Measurements from ENCODE around the gene MAPRE3.

MAPRE3 gene

DNA sequence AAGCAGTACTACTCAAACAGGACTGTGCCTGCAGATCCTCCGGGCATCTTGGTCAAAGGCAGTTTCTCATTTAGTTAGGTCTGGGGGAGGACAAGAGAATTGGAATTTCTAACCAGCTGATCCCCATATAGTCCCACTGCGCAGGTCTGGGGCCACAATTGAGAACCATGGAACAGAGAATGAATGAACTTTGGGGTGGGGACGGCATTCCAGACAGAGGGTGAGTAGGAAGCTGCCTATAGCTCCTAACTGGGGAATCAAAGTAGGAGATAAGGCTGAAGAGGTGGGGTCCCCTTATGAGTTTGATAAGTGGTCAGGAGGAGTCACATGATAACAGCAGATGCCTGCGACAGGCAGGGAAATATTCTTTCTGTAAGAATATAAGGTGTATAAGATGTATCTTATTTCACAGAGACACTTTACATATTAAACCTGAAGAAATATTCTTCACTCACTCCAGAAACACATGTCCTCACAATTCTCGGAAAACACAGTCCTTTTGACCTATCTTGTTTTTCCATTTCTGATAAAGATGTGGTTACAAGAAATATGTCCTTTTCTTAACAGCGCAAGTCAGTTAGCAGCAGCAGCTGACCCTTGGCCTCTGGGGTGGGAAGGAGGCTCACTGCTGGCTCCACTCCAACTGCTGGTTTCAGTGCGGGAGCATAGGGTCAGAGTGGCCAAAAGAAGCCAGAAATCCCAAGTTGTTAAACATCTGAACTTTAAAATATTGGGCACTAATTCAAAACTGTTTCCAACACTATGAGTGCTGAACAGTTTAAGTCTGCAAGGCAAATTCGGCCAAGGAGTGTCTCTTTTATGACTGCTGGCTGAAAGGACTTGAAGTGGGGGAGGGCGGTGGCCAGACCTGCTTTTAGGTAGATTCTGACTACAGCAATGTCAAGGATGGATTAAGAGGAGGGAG is 49.8 kb downstream of the MAPRE3 start:
- H3K4me1 Mint-ChIP-seq = peaks cover 45% of the 10 kb centered on the region
- no peak overlapping the region for H3K4me3 Mint-ChIP-seq
- peak overlapping the region; percentile 56 for H3K27ac Mint-ChIP-seq
- H3K9me3 Mint-ChIP-seq = no peaks in the 10 kb centered on the region
- peaks cover 9% of the 10 kb centered on the region for H3K36me3 Mint-ChIP-seq (ENCODE audit: low read depth)
- DNase-seq = peak; percentile 26
- H3K27me3 Mint-ChIP-seq (ENCODE audit: low read depth, poor library complexity) = no peaks in the 10 kb centered on the region
- TF ChIP-seq, protein P1, sequence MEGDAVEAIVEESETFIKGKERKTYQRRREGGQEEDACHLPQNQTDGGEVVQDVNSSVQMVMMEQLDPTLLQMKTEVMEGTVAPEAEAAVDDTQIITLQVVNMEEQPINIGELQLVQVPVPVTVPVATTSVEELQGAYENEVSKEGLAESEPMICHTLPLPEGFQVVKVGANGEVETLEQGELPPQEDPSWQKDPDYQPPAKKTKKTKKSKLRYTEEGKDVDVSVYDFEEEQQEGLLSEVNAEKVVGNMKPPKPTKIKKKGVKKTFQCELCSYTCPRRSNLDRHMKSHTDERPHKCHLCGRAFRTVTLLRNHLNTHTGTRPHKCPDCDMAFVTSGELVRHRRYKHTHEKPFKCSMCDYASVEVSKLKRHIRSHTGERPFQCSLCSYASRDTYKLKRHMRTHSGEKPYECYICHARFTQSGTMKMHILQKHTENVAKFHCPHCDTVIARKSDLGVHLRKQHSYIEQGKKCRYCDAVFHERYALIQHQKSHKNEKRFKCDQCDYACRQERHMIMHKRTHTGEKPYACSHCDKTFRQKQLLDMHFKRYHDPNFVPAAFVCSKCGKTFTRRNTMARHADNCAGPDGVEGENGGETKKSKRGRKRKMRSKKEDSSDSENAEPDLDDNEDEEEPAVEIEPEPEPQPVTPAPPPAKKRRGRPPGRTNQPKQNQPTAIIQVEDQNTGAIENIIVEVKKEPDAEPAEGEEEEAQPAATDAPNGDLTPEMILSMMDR (IDR thresholded peaks at IDR 0.05) = no peak

DNA sequence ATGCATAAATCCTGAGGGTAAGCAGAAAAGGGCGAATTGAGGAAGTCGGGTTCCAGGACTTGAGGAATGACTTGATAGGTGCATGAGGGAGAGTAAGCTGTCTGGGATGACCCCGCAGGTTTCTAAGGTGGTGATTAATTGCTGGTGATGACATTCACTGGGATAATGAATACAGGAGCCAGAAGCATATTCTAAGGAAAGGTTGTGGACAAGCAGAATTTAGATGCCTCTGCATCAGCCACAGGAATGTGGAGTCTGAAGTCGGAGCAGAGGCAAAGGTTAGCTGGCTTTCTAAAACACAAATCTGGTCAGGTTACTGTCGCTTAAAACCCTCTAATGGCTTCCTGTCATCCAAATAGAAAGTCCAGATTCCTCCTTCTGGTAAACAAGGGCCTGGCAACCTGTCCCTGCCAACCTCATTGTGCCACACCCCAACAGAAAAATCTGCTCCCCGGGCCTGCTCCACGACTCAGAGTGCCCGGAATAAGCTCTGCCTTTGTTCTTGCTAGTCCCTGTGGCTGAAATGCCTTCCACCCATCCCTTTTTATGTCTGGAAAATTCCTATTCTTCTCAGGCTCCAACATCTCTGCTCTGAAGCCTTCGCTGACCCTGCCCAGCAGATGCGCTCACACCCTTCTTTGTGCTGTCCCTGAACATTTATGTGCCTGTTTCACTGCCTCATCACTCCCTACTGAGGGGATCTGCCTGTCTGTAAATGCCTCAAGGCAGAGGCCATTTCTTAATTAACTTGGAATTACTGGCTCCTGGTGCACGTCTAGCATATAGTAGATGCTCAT is 51.0 kb downstream of the MAPRE3 start:
- no peak for DNase-seq
- H3K27ac Mint-ChIP-seq = peak overlapping the region; percentile 86
- H3K4me3 Mint-ChIP-seq = no peak overlapping the region
- H3K4me1 Mint-ChIP-seq = peaks cover 53% of the 10 kb centered on the region
- TF ChIP-seq, protein P1 (IDR thresholded peaks at IDR 0.05) = no peak
- no peaks in the 10 kb centered on the region for H3K27me3 Mint-ChIP-seq (ENCODE audit: low read depth, poor library complexity)
- H3K9me3 Mint-ChIP-seq = no peaks in the 10 kb centered on the region
- H3K36me3 Mint-ChIP-seq (ENCODE audit: low read depth) = peaks cover 7% of the 10 kb centered on the region

DNA sequence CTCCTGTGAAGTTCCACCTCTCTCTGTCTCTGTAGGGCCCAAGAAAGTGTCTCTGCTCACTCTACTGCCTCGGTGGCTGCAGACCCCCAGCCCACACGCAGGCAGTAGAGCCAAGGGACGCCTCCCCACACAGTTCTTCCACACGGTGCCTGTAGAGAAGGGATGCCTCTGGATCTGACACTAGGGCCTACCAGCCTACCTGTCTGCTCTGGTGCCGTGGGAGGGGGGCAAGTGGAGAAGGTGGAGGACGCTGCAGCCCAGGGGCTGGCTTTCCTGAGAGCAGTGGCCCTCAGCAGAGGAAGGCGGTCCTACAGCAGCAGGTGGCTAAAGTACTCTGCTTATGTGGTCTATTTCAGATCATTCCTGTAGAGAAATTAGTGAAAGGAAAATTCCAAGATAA is 53.3 kb downstream of the MAPRE3 start:
- Mint-ChIP-seq H3K4me1 (peaks cover 45% of the 10 kb centered on the region), H3K4me3 (no peak overlapping the region), H3K27me3 (ENCODE audit: low read depth, poor library complexity) (peaks cover 3% of the 10 kb centered on the region), H3K9me3 (no peaks in the 10 kb centered on the region), H3K36me3 (ENCODE audit: low read depth) (peaks cover 14% of the 10 kb centered on the region), H3K27ac (no peak overlapping the region)
- TF ChIP-seq, protein P1 (IDR thresholded peaks at IDR 0.05) = no peak
- DNase-seq = no peak

DNA sequence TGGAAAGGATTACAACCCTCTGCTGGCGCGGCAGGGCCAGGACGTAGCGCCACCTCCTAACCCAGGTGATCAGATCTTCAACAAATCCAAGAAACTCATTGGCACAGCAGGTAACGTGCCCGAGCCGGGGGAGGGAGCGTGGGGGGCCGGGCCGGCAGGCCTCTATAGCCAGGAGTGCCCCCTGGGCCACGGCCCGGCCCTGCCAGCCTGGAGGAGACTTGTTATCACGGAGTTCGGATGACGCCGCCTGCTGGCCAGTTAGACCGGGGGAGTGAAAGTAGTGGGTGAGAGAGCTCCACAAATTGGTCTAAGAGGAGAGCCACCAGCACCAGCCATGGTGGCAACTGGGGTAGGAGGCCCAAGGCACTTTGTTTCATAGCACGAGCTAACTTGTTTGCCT is 53.8 kb downstream of the MAPRE3 start:
- H3K9me3 Mint-ChIP-seq = no peaks in the 10 kb centered on the region
- peak; percentile 33 for DNase-seq
- TF ChIP-seq, protein P1 (IDR thresholded peaks at IDR 0.05) = peak; percentile 21
- H3K4me1 Mint-ChIP-seq = peaks cover 44% of the 10 kb centered on the region
- peaks cover 3% of the 10 kb centered on the region for H3K27me3 Mint-ChIP-seq (ENCODE audit: low read depth, poor library complexity)
- peaks cover 19% of the 10 kb centered on the region for H3K36me3 Mint-ChIP-seq (ENCODE audit: low read depth)
- no peak overlapping the region for H3K27ac Mint-ChIP-seq
- no peak overlapping the region for H3K4me3 Mint-ChIP-seq

DNA sequence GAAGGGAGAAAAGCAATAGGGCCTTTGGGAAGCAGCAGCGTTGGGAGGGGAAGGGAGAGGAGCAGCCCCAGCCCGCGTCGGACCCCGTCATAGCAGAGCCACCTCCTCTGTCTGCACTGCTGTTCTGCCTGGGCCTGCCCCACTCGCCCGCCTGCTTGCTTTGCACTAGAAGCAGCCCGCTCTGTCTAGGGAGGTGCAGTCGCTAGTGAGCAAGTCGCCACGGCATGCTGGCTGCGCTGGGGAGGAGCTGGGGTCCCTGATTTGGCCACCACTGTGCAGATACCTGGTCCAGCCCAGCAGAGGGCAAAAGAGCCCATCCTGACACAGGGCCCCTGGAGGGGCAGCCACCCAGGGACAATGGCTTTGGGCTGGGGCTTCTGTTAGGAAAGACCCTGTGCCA is 54.4 kb downstream of the MAPRE3 start:
- Mint-ChIP-seq H3K4me1 (peaks cover 38% of the 10 kb centered on the region), H3K4me3 (no peak overlapping the region), H3K27me3 (ENCODE audit: low read depth, poor library complexity) (peaks cover 3% of the 10 kb centered on the region), H3K36me3 (ENCODE audit: low read depth) (peaks cover 25% of the 10 kb centered on the region), H3K27ac (peak overlapping the region; percentile 71), H3K9me3 (no peaks in the 10 kb centered on the region)
- DNase-seq = no peak
- TF ChIP-seq, protein P1 (IDR thresholded peaks at IDR 0.05) = no peak

All from nephron progenitor cell (in vitro differentiated cells).